Adrenal gland (tissue), 12 donors: Measurements from ENCODE around the gene CHD9NB. TPM values are rescaled to one million over a fixed set of nuclear protein-coding genes. Genes with fewer than 3 reads are reported as not detected.

Source experiments
- DNase-seq, 7 donors: peaks; one replicate each; pipeline ENCODE4 v3.0.0-alpha.2; 2019 to 2020
- H3K27ac ChIP-seq, 5 donors: fragments of 200-600 bp; sonication (generic) in 4 of 5; 1 replicate in 3 of 5; 2 replicates in 2 of 5; pipeline versions ENCODE4 v1.5.1 to v1.8.0; 2016 to 2020; ENCODE audit warnings: mild to moderate bottlenecking in 1 of 5
- H3K27me3 ChIP-seq: fragments of 200-600 bp; 2 replicates; pipeline ENCODE4 v1.8.0; 2021
- H3K36me3 ChIP-seq, 2 donors: fragments of 200-600 bp; replicated peaks in 1 of 2; 1 replicate in 1 of 2; 2 replicates in 1 of 2; pipeline versions ENCODE4 v1.5.1 to v1.8.0; 2018 to 2022
- H3K4me1 ChIP-seq, 2 donors: fragments of 200-600 bp; replicated peaks in 1 of 2; 1 replicate in 1 of 2; 2 replicates in 1 of 2; pipeline versions ENCODE4 v1.5.1 to v1.8.0; 2018 to 2021
- H3K4me3 ChIP-seq, 4 donors: fragments of 200-600 bp; sonication (generic) in 3 of 4; one replicate each; pipeline ENCODE4 v1.5.1; 2016 to 2018
- H3K9me3 ChIP-seq, 3 donors: fragments of 200-600 bp; sonication (generic) in 1 of 3; replicated peaks in 1 of 3; 1 replicate in 2 of 3; 2 replicates in 1 of 3; pipeline versions ENCODE4 v1.5.1 to v1.8.0; 2016 to 2021
- POLR2A ChIP-seq, 2 donors: fragments of 450-650 bp; IDR thresholded peaks; one replicate each; pipeline ENCODE4 v1.6.1; 2017; ENCODE audit warnings: antibody characterized with exemption in 2 of 2, mild to moderate bottlenecking in 2 of 2, moderate library complexity in 1 of 2
- WGBS, 4 donors: extraction: QIAGEN DNeasy Blood & Tissue Kit in 2 of 4; methylation state at CpG; one replicate each; pipeline versions ENCODE4 v1.1.5 to v1.1.7; 2013 to 2017; 5-methylcytosine and 5-hydroxymethylcytosine counted together
- intact Hi-C, 2 donors: fragments of 100-400 bp; cut with DNase I; formaldehyde crosslinking; loops; one replicate each; pipeline versions ENCODE4 v1.14.1 to v1.15.0; 2022 to 2023
- polyA plus RNA-seq, 3 donors: library from polyadenylated mRNA; stranded (reverse); fragments of 200-250 nt in 2 of 3; fragments of 350-450 nt in 1 of 3; fragmentation: Illumina TruSeq in 1 of 3; extraction: RNeasy Lipid Tissue Mini Kit (QIAGEN cat#74804) in 1 of 3; gene quantifications; one replicate each; pipeline ENCODE4 v1.2.3, GENCODE V29; 2013 to 2014
- total RNA-seq, 9 donors: library from RNA; depleted of rRNA in 4 of 9; stranded (reverse); fragments of >200 nt in 4 of 9; fragments of 120-200 nt in 1 of 9; fragmentation: NEBNext Ultra II Directional in 1 of 9; extraction: Animal tissue kit (Norgen Biotek cat#: 25700) in 1 of 9; gene quantifications; one replicate each; pipeline versions ENCODE4 v1.1.0 to v1.2.4, GENCODE V29; 2013 to 2023
- TF ChIP-seq, protein P1 (sequence below), 6 experiments: fragments of 450-650 bp in 4 of 6; fragments of 200-600 bp in 2 of 6; sonication (generic) in 1 of 6; IDR thresholded peaks; 1 replicate in 5 of 6; 2 replicates in 1 of 6; pipeline versions ENCODE4 v1.5.1 to v1.8.0; 2016 to 2021; ENCODE audit warnings: antibody characterized with exemption in 6 of 6, mild to moderate bottlenecking in 2 of 6, moderate library complexity in 1 of 6
- donor health status: healthy with polysubstance abuse.
- donor health status: Bipolar disorder and iron deficiency.
- donor health status: DM: yes; HTN: yes; CAD: no.
- donor health status: DM: no; HTN: no; CAD: no.
- donor health status: DM: no; HTN: no; CAD: no.
- donor health status: DM: yes; HTN: yes; CAD: no.

The CHD9NB gene
- total and polyA plus RNA-seq, 12 donors = 0.11 to 1.3 (median 0.55) TPM

DNA sequence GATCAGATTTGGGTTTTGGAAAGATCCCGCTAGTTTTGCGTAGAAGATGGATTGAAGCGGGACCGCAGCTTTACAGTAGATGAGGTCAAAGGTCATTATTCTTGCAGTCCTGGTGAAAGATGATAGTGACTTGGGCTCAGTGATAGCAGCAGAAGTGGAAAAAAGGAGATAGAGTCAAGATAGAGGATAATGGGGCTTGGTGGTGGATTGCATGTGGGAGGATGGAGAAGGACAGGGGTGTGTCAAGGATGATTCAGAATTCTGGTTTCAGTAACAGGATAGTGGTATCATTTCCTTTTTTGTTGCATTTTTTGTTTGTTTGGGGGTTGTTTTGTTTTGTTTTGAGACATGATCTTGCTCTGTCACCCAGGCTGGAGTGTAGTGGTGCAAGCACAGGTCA, 28.7 kb downstream of the CHD9NB start:
- intact Hi-C loops = loop anchor here in 1 of 2 donors (5.0 kb wide), 2 partner anchors 832 to 952 kb away; no protein-coding TSS in a partner anchor

DNA sequence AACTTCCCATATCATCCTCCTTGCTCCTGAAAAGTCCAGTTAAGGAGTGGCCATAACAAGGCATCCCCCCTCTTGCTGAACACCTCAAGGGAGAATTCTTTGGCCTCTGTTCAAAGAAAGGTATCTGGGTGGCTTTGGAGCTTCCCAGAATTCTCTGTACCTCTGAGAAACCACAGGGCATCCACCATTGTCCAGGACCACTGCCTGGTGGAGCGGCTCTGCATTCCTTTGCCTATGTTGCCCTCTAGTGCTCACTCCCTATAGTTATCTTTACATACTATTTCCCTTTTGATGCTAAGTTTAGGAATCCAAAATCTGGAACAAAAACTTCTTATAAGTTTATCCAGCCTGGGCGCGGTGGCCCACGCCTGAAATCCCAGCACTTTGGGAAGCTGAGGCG, 30.3 kb downstream of the CHD9NB start:
- Histone ChIP-seq H3K36me3 (no peaks in the 10 kb centered on the region), H3K27ac (no peak overlapping the region), H3K27me3 (no peaks in the 10 kb centered on the region), H3K4me3 (no peak overlapping the region), H3K4me1 (no peaks in the 10 kb centered on the region), H3K9me3 (no peaks in the 10 kb centered on the region)
- intact Hi-C loops = loop anchor here in 1 of 2 donors (5.0 kb wide), 2 partner anchors 830 to 950 kb away; no protein-coding TSS in a partner anchor
- DNase-seq = peak; percentile 18 to 59 (median 38)
- WGBS, 4 donors = 4 to 12% (median 7%) methylated on average over 5 of the region's 5 CpGs
- TF ChIP-seq POLR2A (IDR thresholded peaks at IDR 0.05) = no peak
- TF ChIP-seq, protein P1, sequence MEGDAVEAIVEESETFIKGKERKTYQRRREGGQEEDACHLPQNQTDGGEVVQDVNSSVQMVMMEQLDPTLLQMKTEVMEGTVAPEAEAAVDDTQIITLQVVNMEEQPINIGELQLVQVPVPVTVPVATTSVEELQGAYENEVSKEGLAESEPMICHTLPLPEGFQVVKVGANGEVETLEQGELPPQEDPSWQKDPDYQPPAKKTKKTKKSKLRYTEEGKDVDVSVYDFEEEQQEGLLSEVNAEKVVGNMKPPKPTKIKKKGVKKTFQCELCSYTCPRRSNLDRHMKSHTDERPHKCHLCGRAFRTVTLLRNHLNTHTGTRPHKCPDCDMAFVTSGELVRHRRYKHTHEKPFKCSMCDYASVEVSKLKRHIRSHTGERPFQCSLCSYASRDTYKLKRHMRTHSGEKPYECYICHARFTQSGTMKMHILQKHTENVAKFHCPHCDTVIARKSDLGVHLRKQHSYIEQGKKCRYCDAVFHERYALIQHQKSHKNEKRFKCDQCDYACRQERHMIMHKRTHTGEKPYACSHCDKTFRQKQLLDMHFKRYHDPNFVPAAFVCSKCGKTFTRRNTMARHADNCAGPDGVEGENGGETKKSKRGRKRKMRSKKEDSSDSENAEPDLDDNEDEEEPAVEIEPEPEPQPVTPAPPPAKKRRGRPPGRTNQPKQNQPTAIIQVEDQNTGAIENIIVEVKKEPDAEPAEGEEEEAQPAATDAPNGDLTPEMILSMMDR (IDR thresholded peaks at IDR 0.05) = peak; percentile 41 to 65 (median 56)

More for the DNA sequence above, 28.7 kb downstream of the CHD9NB start:
- 94 to 98% (median 95%) methylated on average over 4 of the region's 4 CpGs for WGBS, 4 donors
- no peak for TF ChIP-seq POLR2A (IDR thresholded peaks at IDR 0.05)
- TF ChIP-seq, protein P1 (IDR thresholded peaks at IDR 0.05) = no peak
- DNase-seq = no peak
- Histone ChIP-seq H3K27ac (no peak overlapping the region), H3K4me3 (no peak overlapping the region), H3K36me3 (no peaks in the 10 kb centered on the region), H3K9me3 (no peaks in the 10 kb centered on the region), H3K27me3 (no peaks in the 10 kb centered on the region), H3K4me1 (no peaks in the 10 kb centered on the region)

DNA sequence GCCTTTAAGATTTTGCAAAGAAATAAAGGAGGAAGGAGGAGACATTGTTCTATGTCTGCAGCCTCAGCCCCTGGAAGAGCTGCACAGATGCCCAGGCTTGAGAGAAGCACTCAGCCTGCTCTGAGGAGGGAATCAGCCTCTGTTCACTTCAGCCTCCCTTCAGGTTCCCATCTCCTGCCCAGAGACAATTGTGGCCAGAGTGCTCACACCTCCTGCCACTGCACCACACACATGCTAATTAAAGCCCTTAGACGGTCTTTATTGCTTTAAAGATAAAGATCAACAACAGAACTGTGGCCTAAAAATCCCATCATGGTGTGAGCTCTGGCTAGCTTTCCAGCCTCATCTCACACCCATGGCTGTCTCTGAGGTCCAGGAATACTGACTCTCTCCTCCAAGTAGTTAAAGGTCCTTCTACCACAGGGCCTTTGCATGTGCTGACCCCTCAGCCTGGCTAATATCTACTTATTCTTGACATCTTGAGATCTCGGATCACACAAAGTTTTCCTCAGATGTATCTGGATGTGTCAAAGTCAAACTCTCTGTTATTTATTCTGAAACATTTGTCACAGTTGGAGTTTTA, 33.8 kb downstream of the CHD9NB start:
- Histone ChIP-seq H3K36me3 (no peaks in the 10 kb centered on the region), H3K27ac (no peak overlapping the region), H3K9me3 (no peaks in the 10 kb centered on the region), H3K4me1 (no peaks in the 10 kb centered on the region), H3K4me3 (no peak overlapping the region), H3K27me3 (peaks cover 3% of the 10 kb centered on the region)
- no peak for TF ChIP-seq POLR2A (IDR thresholded peaks at IDR 0.05)
- TF ChIP-seq, protein P1 (IDR thresholded peaks at IDR 0.05) = no peak
- DNase-seq = no peak
- WGBS, 4 donors = 80 to 92% (median 83%) methylated on average over 2 of the region's 2 CpGs
- intact Hi-C loops = no loop called here

DNA sequence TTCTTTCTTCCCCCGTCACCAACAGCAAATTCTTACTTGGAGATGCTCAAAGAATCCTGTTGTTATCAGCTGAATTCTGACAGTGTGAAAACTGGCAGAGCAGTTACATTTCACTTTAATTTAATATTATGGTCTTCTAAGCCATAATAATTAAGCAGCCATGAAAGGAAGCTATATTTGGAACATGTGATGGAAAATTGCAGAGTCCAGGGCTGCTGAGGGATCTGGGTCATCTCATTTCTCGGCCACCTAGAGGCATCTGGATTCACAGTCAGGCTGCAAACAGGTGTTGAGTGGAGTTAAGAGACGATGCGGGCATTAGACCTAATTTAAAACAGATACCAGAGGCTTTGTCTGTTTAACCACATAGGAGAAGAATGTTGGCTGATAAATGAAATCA, 38.4 kb downstream of the CHD9NB start:
- no peaks in the 10 kb centered on the region for H3K36me3 ChIP-seq
- H3K27ac ChIP-seq = no peak overlapping the region
- no peak for DNase-seq
- intact Hi-C loops = no loop called here
- peaks cover 3% of the 10 kb centered on the region for H3K27me3 ChIP-seq
- WGBS, 4 donors = 44 to 57% (median 51%) methylated on average over 4 of the region's 4 CpGs
- H3K9me3 ChIP-seq = no peaks in the 10 kb centered on the region
- no peak overlapping the region for H3K4me3 ChIP-seq
- no peaks in the 10 kb centered on the region for H3K4me1 ChIP-seq
- TF ChIP-seq, protein P1 (IDR thresholded peaks at IDR 0.05) = no peak
- no peak for TF ChIP-seq POLR2A (IDR thresholded peaks at IDR 0.05)
